Fibroblast of peridontal ligament (primary cell): ENCODE data around the gene FAM161A.

Source experiments
- DNase-seq: peaks from one replicate; pipeline ENCODE4 v3.0.0-alpha.2; 2010; ENCODE audit errors: extremely low read depth

Gene FAM161A

DNA sequence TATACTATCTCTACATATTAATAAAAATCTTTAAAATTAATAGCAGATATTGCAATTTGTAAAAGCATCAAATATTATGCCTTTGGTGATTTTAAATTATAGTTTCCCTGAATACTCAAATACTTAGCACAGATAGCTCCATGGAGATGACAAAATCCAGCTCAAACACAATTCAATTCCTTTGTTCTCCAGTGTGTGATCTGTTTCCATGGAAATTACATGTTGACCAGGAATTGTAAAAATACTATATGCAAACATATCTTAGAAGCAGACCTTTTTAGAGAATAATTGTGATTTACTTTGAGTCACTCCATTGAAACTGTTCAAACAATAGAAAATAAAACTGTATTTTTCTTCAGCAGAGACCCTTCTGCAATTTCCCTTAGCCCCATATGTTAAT, 68.3 kb downstream of the FAM161A start:
- DNase-seq, result no peak

DNA sequence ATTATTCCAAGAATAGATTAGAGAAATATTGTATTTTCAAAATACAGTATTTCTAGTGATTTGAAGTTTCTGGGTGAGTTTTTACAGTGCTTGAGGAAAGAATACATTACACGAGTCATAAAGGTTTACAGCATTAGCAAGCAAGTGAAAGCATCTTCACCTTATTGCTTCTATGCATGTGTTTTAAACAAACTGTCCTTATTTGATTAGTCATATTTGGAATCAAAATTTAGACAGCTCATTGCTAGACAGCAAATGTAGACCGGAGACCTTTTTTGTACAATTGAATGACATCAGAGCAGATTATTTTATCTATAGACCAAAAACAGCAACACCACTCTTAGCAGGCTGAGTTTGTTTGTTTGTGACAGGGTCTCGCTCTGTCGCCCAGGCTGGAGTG, 69.2 kb downstream of the FAM161A start:
- no peak for DNase-seq

GRCh38 chr2:61775956-61776570, 77.8 kb downstream of the FAM161A start:
- DNase-seq, result no peak
